ENCODE results near the gene KRT3. TPM values are rescaled to one million over a fixed set of nuclear protein-coding genes. Genes with fewer than 3 reads are reported as not detected.

KRT3 gene
- total RNA-seq, 1 experiment from 2014 or later = not detected

GRCh38 chr12:52767020-52767379 is 28.9 kb downstream of the KRT3 start:
- intact Hi-C loops (cut with micrococcal nuclease) = no loop called here
- no peak for DNase-seq (ENCODE audit: low read depth, low spot score)
- no peak overlapping the region for H3K4me2 ChIP-seq (ENCODE audit: low read length)
- peaks cover 3% of the 10 kb centered on the region; the same call in 1 of the 2 replicates for H3K27me3 ChIP-seq (ENCODE audit: insufficient read depth, low read length)
- H3K9ac ChIP-seq (ENCODE audit: low read length) = no peak overlapping the region
- peaks cover 0 to 5% of the 10 kb centered on the region in 2 experiments; a peak in 1 of 4 replicates for H3K4me1 ChIP-seq (ENCODE audit: control insufficient read depth in 1 of 2, insufficient read depth in 2 of 2, low read length in 2 of 2)
- H3K4me3 ChIP-seq (replicated peaks in 1 of 2; ENCODE audit: low read depth in 1 of 2, low read length in 2 of 2) = no peak overlapping the region
- no peaks in the 10 kb centered on the region for H3K36me3 ChIP-seq (ENCODE audit: control insufficient read depth in 1 of 2, insufficient read depth in 2 of 2, low read length in 2 of 2)
- no peaks in the 10 kb centered on the region for H4K20me1 ChIP-seq (ENCODE audit: insufficient read depth)
- no TSS peak for BruUV-seq (replicated peaks)
- CTCF ChIA-PET = no interaction called here
- TF ChIP-seq FOSL1 (IDR thresholded peaks at IDR 0.05; ENCODE audit: low read depth) = no peak
- TF ChIP-seq CBX3 (IDR thresholded peaks at IDR 0.05; ENCODE audit: low read depth) = no peak
- no peak for TF ChIP-seq TCF7L2 (IDR thresholded peaks at IDR 0.05; ENCODE audit: borderline replicate concordance, extremely low read depth, insufficient read depth, insufficient read length)
- TF ChIP-seq, protein P1, sequence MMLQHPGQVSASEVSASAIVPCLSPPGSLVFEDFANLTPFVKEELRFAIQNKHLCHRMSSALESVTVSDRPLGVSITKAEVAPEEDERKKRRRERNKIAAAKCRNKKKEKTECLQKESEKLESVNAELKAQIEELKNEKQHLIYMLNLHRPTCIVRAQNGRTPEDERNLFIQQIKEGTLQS (IDR thresholded peaks at IDR 0.05) = no peak
- TF ChIP-seq SRF (IDR thresholded peaks at IDR 0.05; ENCODE audit: low read depth) = no peak
- no peak for TF ChIP-seq EZH2phosphoT487 (IDR thresholded peaks at IDR 0.05; ENCODE audit: borderline replicate concordance)
- no peak for TF ChIP-seq SP1 (IDR thresholded peaks at IDR 0.05; ENCODE audit: low read depth)
- no peak for TF ChIP-seq REST (IDR thresholded peaks at IDR 0.05; ENCODE audit: low read depth)
- TF ChIP-seq EZH2 (IDR thresholded peaks at IDR 0.05) = no peak
- TF ChIP-seq, protein P2, sequence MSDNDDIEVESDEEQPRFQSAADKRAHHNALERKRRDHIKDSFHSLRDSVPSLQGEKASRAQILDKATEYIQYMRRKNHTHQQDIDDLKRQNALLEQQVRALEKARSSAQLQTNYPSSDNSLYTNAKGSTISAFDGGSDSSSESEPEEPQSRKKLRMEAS (IDR thresholded peaks at IDR 0.05) = no peak
- TF ChIP-seq CEBPB (IDR thresholded peaks at IDR 0.05; ENCODE audit: low read depth) = no peak
- TF ChIP-seq YY1 (IDR thresholded peaks at IDR 0.05; ENCODE audit: extremely low read depth, insufficient replicate concordance, low read depth, low read length) = no peak
- no peak for TF ChIP-seq RAD21 (IDR thresholded peaks at IDR 0.05; ENCODE audit: low read depth)
- no peak for TF ChIP-seq EGR1 (IDR thresholded peaks at IDR 0.05; ENCODE audit: low read depth)
- TF ChIP-seq, protein P3, sequence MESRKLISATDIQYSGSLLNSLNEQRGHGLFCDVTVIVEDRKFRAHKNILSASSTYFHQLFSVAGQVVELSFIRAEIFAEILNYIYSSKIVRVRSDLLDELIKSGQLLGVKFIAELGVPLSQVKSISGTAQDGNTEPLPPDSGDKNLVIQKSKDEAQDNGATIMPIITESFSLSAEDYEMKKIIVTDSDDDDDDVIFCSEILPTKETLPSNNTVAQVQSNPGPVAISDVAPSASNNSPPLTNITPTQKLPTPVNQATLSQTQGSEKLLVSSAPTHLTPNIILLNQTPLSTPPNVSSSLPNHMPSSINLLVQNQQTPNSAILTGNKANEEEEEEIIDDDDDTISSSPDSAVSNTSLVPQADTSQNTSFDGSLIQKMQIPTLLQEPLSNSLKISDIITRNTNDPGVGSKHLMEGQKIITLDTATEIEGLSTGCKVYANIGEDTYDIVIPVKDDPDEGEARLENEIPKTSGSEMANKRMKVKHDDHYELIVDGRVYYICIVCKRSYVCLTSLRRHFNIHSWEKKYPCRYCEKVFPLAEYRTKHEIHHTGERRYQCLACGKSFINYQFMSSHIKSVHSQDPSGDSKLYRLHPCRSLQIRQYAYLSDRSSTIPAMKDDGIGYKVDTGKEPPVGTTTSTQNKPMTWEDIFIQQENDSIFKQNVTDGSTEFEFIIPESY (IDR thresholded peaks at IDR 0.05; ENCODE audit: extremely low read depth, insufficient replicate concordance, low read length) = no peak
- no peaks in the 10 kb centered on the region for H3K9me3 ChIP-seq (ENCODE audit: control insufficient read depth in 1 of 2, insufficient read depth in 1 of 2, low read depth in 1 of 2, low read length in 2 of 2)
- POLR2A ChIA-PET = no interaction called here
- no peak overlapping the region for H3K27ac ChIP-seq (ENCODE audit: low read depth, low read length)
- RAD21 ChIA-PET (ENCODE audit: low non-redundant PET in 1 of 2, low total read pairs in 2 of 2, uncharacterized antibody in 2 of 2, unreplicated experiment in 2 of 2) = no interaction called here
- ATAC-seq = no peak
- no peaks in the 10 kb centered on the region for H3K79me2 ChIP-seq (ENCODE audit: insufficient read depth, low read length)
- H2AFZ ChIP-seq (ENCODE audit: low read depth, low read length, poor library complexity, severe bottlenecking) = no peak overlapping the region
- no peaks in the 10 kb centered on the region for H3K9me2 ChIP-seq (ENCODE audit: insufficient read depth)

Measured in HCT116 (cell line).